Loucy (cell line): ENCODE data around the gene SPACA9.

Experiments used
- H2AFZ ChIP-seq: fragments of 200-600 bp; sonication (generic); 2 replicates; pipeline ENCODE4 v1.6.0; 2016; ENCODE audit warnings: antibody characterized with exemption, mild to moderate bottlenecking, low read length, moderate library complexity
- H3F3A ChIP-seq: fragments of 200-600 bp; 2 replicates; pipeline ENCODE4 v1.6.0; 2016; ENCODE audit warnings: antibody characterized with exemption, low read depth, mild to moderate bottlenecking
- H3K27me3 ChIP-seq: fragments of 200-600 bp; sonication (generic); 2 replicates; pipeline ENCODE4 v1.6.1; 2014; ENCODE audit warnings: low read length, mild to moderate bottlenecking; ENCODE audit not compliant: insufficient read depth, poor library complexity, severe bottlenecking
- H3K36me3 ChIP-seq: fragments of 200-600 bp; sonication (generic); 2 replicates; pipeline ENCODE4 v1.6.1; 2016; ENCODE audit warnings: low read length; ENCODE audit not compliant: insufficient read depth
- H3K4me1 ChIP-seq: fragments of 200-600 bp; sonication (generic); 2 replicates; pipeline ENCODE4 v1.5.1; 2014; ENCODE audit warnings: low read length, mild to moderate bottlenecking; ENCODE audit not compliant: insufficient read depth, poor library complexity, severe bottlenecking
- H3K4me2 ChIP-seq: fragments of 200-600 bp; sonication (generic); 2 replicates; pipeline ENCODE4 v1.6.0; 2014; ENCODE audit warnings: antibody characterized with exemption, low read length, low read depth, mild to moderate bottlenecking; ENCODE audit not compliant: poor library complexity, severe bottlenecking
- H3K4me3 ChIP-seq: fragments of 200-600 bp; sonication (generic); 2 replicates; pipeline ENCODE4 v1.5.1; 2014; ENCODE audit warnings: low read length, mild to moderate bottlenecking, mixed read lengths; ENCODE audit not compliant: poor library complexity, severe bottlenecking
- H3K79me2 ChIP-seq: fragments of 200-600 bp; sonication (generic); 2 replicates; pipeline ENCODE4 v1.6.1; 2014; ENCODE audit warnings: low read length; ENCODE audit not compliant: insufficient read depth
- H3K9ac ChIP-seq: fragments of 200-600 bp; sonication (generic); 2 replicates; pipeline ENCODE4 v1.6.0; 2014; ENCODE audit warnings: mild to moderate bottlenecking, low read depth, low read length, moderate library complexity; ENCODE audit not compliant: poor library complexity, severe bottlenecking
- H3K9me2 ChIP-seq: fragments of 200-600 bp; sonication (generic); replicated peaks from 2 replicates; pipeline ENCODE4 v1.6.1; 2016; ENCODE audit warnings: low read depth, low read length, mixed read lengths
- H3K9me3 ChIP-seq: fragments of 200-600 bp; sonication (generic); 2 replicates; pipeline ENCODE4 v1.6.1; 2014; ENCODE audit warnings: mild to moderate bottlenecking, antibody characterized with exemption, low read length, low read depth; ENCODE audit not compliant: insufficient read depth
- H4K20me1 ChIP-seq: fragments of 200-600 bp; sonication (generic); 2 replicates; pipeline ENCODE4 v1.6.0; 2014; ENCODE audit warnings: antibody characterized with exemption, low read length, mild to moderate bottlenecking; ENCODE audit not compliant: insufficient read depth, poor library complexity, severe bottlenecking
- CTCF ChIP-seq: fragments of 200-600 bp; sonication (generic); conservative IDR thresholded peaks from 2 replicates; pipeline ENCODE4 v1.5.1; 2014; ENCODE audit warnings: mild to moderate bottlenecking, antibody characterized with exemption, low read length
- EZH2phosphoT487 ChIP-seq: fragments of 200-600 bp; IDR thresholded peaks from 2 replicates; pipeline ENCODE4 v1.6.1; 2018; ENCODE audit warnings: antibody characterized with exemption, mild to moderate bottlenecking, moderate library complexity, borderline replicate concordance

The SPACA9 gene

GRCh38 chr9:132862533-132862932, 16.2 kb upstream of the SPACA9 start:
- Histone ChIP-seq H3K4me1 (peaks cover 38% of the 10 kb centered on the region), H3K9me2 (no peaks in the 10 kb centered on the region), H3K4me3 (no peak overlapping the region), H3K36me3 (no peaks in the 10 kb centered on the region), H3F3A (no peaks in the 10 kb centered on the region), H3K9ac (peak overlapping the region; percentile 29), H4K20me1 (no peaks in the 10 kb centered on the region), H2AFZ (no peak overlapping the region), H3K9me3 (no peaks in the 10 kb centered on the region), H3K79me2 (no peaks in the 10 kb centered on the region), H3K4me2 (peak overlapping the region; percentile 14), H3K27me3 (no peaks in the 10 kb centered on the region)
- TF ChIP-seq EZH2phosphoT487 (no peak), CTCF (no peak)

- no peaks in the 10 kb centered on the region for H3K79me2 ChIP-seq
- no peak overlapping the region for H2AFZ ChIP-seq
- H3K9me2 ChIP-seq, result no peaks in the 10 kb centered on the region
- peak overlapping the region; percentile 29 for H3K9ac ChIP-seq
- H3K9me3 ChIP-seq, result no peaks in the 10 kb centered on the region
- H3K27me3 ChIP-seq, result no peaks in the 10 kb centered on the region
- no peak overlapping the region for H3K4me3 ChIP-seq
- no peaks in the 10 kb centered on the region for H3F3A ChIP-seq
- TF ChIP-seq CTCF (no peak), EZH2phosphoT487 (no peak)
- H3K36me3 ChIP-seq, result no peaks in the 10 kb centered on the region
- peaks cover 38% of the 10 kb centered on the region for H3K4me1 ChIP-seq
- no peaks in the 10 kb centered on the region for H4K20me1 ChIP-seq
- H3K4me2 ChIP-seq, result peak overlapping the region; percentile 14
These were observed 15.6 kb upstream of the SPACA9 start for GRCh38 chr9:132863096-132863495.

GRCh38 chr9:132864277-132864676, 14.4 kb upstream of the SPACA9 start:
- Histone ChIP-seq H3K27me3 (no peaks in the 10 kb centered on the region), H3K9ac (peak overlapping the region; percentile 7), H3K4me2 (no peak overlapping the region), H3K79me2 (no peaks in the 10 kb centered on the region), H4K20me1 (no peaks in the 10 kb centered on the region), H3K36me3 (no peaks in the 10 kb centered on the region), H3K9me2 (no peaks in the 10 kb centered on the region), H3K4me1 (peaks cover 38% of the 10 kb centered on the region), H3K9me3 (no peaks in the 10 kb centered on the region), H2AFZ (no peak overlapping the region), H3F3A (no peaks in the 10 kb centered on the region), H3K4me3 (no peak overlapping the region)
- TF ChIP-seq EZH2phosphoT487 (no peak), CTCF (no peak)
